HG03175 (cell line): Measurements from ENCODE around the gene BLVRA.

ENCODE experiments used
- ATAC-seq: cut with Tn5 transposase; IDR thresholded peaks from one replicate; pipeline ENCODE4 v1.9.1; 2021; ENCODE audit warnings: mild to moderate bottlenecking, moderate library complexity; ENCODE audit not compliant: unreplicated experiment

Gene BLVRA

GRCh38 chr7:43855176-43855575, 96.7 kb downstream of the BLVRA start:
- no peak for ATAC-seq

- ATAC-seq: no peak
Observed at GRCh38 chr7:43856316-43856715, 97.8 kb downstream of the BLVRA start.
